Measurements from ENCODE around the gene SOCS3.
A peak's percentile ranks its signal among the peaks of the same experiment; 100 is the strongest.

Gene SOCS3

DNA sequence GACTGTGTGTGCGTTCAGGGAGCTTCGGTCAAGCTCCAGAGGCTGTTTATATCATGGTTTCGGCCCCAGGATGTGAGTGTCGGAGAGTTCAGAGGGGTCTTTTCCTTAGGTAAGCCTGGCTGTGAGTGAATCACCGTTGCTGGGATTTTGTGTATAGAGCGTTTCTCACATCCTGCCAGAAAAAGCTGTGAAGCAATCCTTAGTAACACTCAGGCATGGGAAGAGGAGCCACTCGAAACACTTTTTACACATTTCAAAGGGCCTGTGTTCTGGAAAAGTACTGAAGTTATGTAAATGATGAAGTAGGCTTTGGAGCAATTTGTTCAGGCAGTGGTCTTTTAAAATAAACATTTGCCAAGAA is 19.2 kb upstream of the SOCS3 start:
- TF ChIP-seq TAF1 (IDR thresholded peaks at IDR 0.05; ENCODE audit: borderline replicate concordance, insufficient read depth, low read length) (no peak), FOXP2 (optimal IDR thresholded peaks at IDR 0.05; ENCODE audit: borderline replicate concordance, extremely low read depth, extremely low read length, insufficient read depth) (no peak), POLR2AphosphoS5 (IDR thresholded peaks at IDR 0.05; ENCODE audit: low read depth, low read length) (no peak), REST (IDR thresholded peaks at IDR 0.05; ENCODE audit: insufficient read depth in 1 of 2, low read depth in 2 of 2, low read length in 2 of 2) (no peak), SIN3A (IDR thresholded peaks at IDR 0.05; ENCODE audit: borderline replicate concordance, insufficient read depth, low read length) (no peak)

DNA sequence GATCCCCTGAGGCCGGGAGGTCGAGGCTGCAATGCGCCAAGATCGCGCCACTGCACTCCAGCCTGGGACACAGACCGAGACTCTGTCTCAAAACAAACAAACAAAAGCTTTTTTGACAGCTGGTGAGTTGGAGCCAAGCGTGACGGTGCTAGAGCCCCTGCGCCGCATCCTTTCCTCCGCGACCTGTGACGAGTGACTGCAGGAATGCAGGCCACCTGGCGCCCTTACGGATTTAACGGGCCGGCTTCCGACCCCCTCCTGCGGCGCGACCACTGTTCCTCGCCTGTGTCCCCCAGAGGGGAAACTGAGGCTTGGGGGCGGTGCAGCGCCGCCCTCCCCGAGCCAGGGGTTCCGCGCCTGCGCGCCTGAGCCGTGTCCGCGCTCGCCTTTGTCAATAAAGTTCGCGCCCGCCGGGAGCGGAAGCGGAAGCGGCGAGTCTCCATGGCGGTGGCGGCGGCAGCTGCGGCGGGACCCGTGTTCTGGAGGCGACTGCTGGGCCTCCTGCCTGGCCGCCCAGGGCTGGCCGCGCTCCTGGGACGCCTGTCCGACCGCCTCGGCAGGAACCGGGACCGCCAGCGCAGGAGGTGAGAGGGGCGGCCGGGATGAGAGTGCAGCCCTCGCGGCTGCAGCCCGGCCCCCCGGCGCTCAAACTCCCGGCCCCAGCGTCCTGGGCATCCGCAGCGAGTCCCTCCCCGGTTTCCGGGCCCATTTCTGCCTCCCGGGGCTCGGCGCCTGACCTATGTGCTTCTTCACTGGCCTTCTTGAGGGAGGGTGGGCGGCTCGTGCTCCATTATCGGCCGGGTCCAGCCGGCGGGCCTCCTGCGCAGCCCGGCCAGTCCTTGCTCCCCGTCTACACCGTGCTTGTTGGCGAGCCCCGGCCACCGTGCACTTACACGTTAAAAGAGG is 18.6 kb upstream of the SOCS3 start, which contains the start of gene PGS1:
PGS1 (plus strand) TSS at position 425 of the 906 bp plus-strand sequence; CDS start at position 442, 17 bp downstream.
- TF ChIP-seq SIN3A (IDR thresholded peaks at IDR 0.05; ENCODE audit: borderline replicate concordance, insufficient read depth, low read length) (peak; percentile 74), TAF1 (IDR thresholded peaks at IDR 0.05; ENCODE audit: borderline replicate concordance, insufficient read depth, low read length) (peak; percentile 84; the same call in 1 of the 2 replicates), REST (IDR thresholded peaks at IDR 0.05; ENCODE audit: insufficient read depth in 1 of 2, low read depth in 2 of 2, low read length in 2 of 2) (0 out of 4 replicates have a peak, but pooled peaks of 1 of the 2 experiments have one; percentile 11), POLR2AphosphoS5 (IDR thresholded peaks at IDR 0.05; ENCODE audit: low read depth, low read length) (peak; percentile 81), FOXP2 (optimal IDR thresholded peaks at IDR 0.05; ENCODE audit: borderline replicate concordance, extremely low read depth, extremely low read length, insufficient read depth) (peak; percentile 95)

DNA sequence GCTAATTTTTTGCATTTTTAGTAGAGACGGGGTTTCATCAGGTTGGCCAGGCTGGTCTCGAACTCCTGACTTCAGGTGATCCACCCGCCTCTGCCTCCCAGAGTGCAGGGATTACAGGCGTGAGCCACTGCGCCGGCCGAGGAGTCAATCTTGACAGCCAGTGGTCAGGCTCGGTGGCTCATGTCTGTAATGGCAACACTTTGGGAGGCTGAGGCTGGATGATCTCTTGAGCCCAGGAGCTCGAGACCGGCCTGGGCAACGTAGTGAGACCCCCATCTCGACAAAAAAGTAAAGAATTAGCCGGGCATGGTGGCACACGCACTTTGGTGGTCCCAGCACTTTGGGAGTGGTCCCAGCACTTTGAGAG is 18.0 kb upstream of the SOCS3 start:
- TF ChIP-seq SIN3A (IDR thresholded peaks at IDR 0.05; ENCODE audit: borderline replicate concordance, insufficient read depth, low read length) (no peak), REST (IDR thresholded peaks at IDR 0.05; ENCODE audit: insufficient read depth in 1 of 2, low read depth in 2 of 2, low read length in 2 of 2) (no peak)

- no peak for TF ChIP-seq REST (IDR thresholded peaks at IDR 0.05; ENCODE audit: insufficient read depth in 1 of 2, low read depth in 2 of 2, low read length in 2 of 2)
- no peak for TF ChIP-seq POLR2AphosphoS5 (IDR thresholded peaks at IDR 0.05; ENCODE audit: low read depth, low read length)
- no peak for TF ChIP-seq TAF1 (IDR thresholded peaks at IDR 0.05; ENCODE audit: borderline replicate concordance, insufficient read depth, low read length)
- TF ChIP-seq FOXP2 (optimal IDR thresholded peaks at IDR 0.05; ENCODE audit: borderline replicate concordance, extremely low read depth, extremely low read length, insufficient read depth), result no peak
- TF ChIP-seq SIN3A (IDR thresholded peaks at IDR 0.05; ENCODE audit: borderline replicate concordance, insufficient read depth, low read length), result no peak
Measured at GRCh38 chr17:78376161-78376560, 16.3 kb upstream of the SOCS3 start.

Measured in PFSK-1 (cell line).